Gastrocnemius medialis (tissue), 4 donors: ENCODE data around the gene ARL11.

ENCODE experiments used
- POLR2A ChIP-seq, 2 donors: fragments of 450-650 bp; IDR thresholded peaks; one replicate each; pipeline ENCODE4 v1.6.1; 2017; ENCODE audit warnings: antibody characterized with exemption in 2 of 2, mild to moderate bottlenecking in 2 of 2, moderate library complexity in 2 of 2
- TF ChIP-seq, protein P1 (sequence below), 5 experiments: fragments of 450-650 bp in 3 of 5; fragments of 200-600 bp in 2 of 5; sonication (generic) in 2 of 5; IDR thresholded peaks in 4 of 5; conservative IDR thresholded peaks in 1 of 5; 1 replicate in 4 of 5; 2 replicates in 1 of 5; pipeline ENCODE4 v1.5.1; 2016 to 2019; ENCODE audit warnings: antibody characterized with exemption in 5 of 5, mild to moderate bottlenecking in 3 of 5, moderate library complexity in 3 of 5

DNA sequence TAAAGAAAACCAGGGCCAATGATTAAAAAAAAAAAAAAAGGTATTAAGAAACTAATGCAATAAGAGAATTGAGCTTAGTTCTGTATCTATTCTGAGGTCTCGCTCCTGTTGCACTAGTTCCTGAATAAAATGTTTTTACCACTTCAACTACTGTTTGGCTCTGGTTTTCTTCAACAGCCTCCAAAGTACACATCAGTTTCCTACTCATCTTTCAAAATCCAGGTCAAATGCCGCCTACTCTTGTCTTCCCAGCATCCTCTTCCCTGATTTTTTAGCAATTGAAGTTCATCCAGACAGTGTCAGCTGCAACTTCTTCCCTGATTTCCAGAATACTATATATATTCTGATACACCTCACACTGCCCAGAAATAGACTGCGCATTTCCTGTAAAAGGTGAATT, 41.6 kb upstream of the ARL11 start:
- TF ChIP-seq, protein P1, sequence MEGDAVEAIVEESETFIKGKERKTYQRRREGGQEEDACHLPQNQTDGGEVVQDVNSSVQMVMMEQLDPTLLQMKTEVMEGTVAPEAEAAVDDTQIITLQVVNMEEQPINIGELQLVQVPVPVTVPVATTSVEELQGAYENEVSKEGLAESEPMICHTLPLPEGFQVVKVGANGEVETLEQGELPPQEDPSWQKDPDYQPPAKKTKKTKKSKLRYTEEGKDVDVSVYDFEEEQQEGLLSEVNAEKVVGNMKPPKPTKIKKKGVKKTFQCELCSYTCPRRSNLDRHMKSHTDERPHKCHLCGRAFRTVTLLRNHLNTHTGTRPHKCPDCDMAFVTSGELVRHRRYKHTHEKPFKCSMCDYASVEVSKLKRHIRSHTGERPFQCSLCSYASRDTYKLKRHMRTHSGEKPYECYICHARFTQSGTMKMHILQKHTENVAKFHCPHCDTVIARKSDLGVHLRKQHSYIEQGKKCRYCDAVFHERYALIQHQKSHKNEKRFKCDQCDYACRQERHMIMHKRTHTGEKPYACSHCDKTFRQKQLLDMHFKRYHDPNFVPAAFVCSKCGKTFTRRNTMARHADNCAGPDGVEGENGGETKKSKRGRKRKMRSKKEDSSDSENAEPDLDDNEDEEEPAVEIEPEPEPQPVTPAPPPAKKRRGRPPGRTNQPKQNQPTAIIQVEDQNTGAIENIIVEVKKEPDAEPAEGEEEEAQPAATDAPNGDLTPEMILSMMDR (IDR thresholded peaks at IDR 0.05 in 4 of 5, conservative IDR thresholded peaks at IDR 0.05 in 1 of 5), result no peak
- no peak for TF ChIP-seq POLR2A (IDR thresholded peaks at IDR 0.05)
